GM10266 (cell line): ENCODE measurements around the gene PDE1C.

Experiments
- DNase-seq: peaks from one replicate; pipeline ENCODE4 v3.0.0; 2012; ENCODE audit errors: extremely low spot score
- CTCF ChIP-seq: IDR thresholded peaks from 2 replicates; pipeline ENCODE4 v1.5.1; 2012; ENCODE audit warnings: mild to moderate bottlenecking, low read depth; ENCODE audit not compliant: control insufficient read depth, insufficient read depth; ENCODE audit errors: missing control alignments

PDE1C gene

GRCh38 chr7:31887006-31887405 is 183.2 kb downstream of the PDE1C start:
- DNase-seq, result no peak
- no peak for TF ChIP-seq CTCF

DNA sequence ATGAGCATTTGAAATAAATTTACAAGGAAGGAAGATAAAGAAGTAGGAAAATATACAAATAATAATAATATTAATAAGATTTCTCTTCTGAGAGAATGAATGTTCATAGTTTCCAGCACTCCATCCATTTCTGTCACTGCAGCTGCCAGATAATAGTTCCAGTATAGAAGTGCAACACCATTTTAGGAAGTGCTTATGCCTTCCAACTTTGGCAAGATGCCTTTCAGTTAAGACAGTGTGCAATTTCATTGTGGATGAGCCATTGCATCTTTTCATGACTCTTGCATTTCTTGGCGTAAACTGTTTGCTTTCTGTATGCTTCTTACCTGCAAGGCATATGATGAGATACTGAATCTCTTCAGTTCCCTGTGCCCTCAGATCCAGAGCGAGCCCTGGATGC is 185.0 kb downstream of the PDE1C start:
- no peak for DNase-seq
- no peak for TF ChIP-seq CTCF

DNA sequence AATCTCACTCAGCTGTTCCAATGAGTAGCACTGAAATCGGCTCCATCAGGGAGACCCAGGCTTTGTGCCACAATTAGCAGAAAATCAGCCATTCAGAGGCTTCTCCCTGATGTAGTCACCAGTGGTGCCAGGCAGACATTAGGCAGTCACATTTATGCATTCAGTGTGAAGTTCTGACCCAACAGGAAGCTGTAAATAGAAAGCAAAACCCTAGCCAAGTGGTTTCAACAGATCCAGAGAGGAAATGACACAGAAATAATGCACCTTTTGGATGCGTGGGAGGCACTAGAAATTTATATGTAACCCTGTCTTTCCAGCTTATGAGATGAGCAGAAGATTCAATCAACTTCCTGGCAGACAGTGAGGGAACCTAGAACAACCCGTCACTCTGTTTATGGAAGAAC is 186.4 kb downstream of the PDE1C start:
- peak; percentile 27 for DNase-seq

DNA sequence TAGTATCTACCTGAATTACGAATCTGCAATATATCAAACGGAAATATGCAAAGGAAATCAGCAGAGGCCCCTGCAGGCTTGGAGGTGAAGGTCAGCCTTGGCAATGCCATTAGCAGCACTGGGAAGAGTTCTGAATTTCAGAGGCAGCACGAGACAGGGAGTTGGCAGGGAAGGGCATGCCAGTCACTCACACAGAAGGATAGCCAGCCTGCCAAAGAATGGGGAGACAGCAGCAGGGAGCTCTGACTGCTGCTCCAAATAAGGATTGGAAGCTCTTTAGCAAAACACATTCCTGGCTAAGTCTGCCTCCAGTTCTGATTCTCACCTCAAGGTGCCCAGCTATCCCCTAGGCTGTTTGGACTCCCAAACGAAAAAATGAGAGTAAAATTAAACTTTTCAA is 188.0 kb downstream of the PDE1C start:
- no peak for DNase-seq
- TF ChIP-seq CTCF, result no peak

More for the DNA sequence above, 186.4 kb downstream of the PDE1C start:
- no peak for TF ChIP-seq CTCF

- DNase-seq, result no peak
These were observed 191.3 kb downstream of the PDE1C start for GRCh38 chr7:31878875-31879274.

DNA sequence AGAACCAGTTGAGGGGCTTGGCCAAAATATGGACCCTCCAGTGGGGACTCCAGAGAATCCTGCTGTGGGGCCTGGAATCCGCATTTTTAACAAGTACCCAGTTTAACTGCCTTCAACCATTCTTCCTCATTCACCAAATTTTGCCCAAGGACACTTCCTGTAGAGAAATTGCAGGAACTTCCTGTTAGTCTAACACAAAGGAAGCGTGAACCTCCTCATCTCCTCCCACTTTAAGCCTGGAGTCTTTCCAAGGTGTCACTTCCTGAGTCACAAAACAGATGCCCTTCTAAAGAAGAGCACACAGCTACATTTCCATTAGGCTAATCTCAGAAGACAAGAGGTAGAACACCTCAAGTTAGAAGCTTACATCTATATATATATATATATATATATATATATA is 194.8 kb downstream of the PDE1C start:
- DNase-seq, result no peak
- TF ChIP-seq CTCF, result no peak

More at GRCh38 chr7:31878875-31879274, 191.3 kb downstream of the PDE1C start:
- TF ChIP-seq CTCF, result no peak

DNA sequence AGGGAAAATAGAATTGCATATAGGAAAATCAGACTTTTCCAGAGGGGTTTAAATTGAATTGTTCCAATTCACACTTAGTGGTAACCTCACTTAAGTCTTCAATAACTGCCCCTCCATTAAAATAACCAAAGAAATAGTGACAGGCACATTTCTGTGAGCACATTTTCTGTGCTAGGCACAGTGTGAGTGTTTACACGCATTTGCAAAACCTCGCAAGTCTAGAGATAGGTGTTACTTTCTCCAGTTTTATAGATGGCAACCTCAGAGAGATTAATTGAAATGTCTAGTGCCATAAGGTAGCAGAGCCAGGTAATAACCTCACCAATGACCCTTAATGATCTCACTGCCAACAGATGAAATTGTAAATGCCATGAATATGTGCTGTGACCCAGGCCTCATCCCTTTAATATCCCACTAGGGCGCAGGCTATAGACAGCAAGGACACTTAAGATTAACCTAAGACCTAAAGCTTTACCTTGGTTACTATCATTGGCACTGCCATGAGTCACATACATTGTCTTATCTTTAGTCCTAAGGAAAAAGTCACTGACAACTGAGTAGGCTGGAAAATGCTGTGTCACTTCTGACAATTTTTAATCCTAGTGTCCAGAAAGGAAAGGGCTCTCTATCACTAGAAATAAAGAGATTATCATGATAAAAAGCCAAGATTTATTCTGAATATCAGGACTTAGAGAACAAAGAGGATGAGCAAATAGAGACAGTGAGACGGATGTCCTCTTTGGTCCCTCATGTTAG is 195.4 kb downstream of the PDE1C start:
- DNase-seq, result no peak
- no peak for TF ChIP-seq CTCF
